ENCODE results near the gene PCDHA13. TPM values are rescaled to one million over a fixed set of nuclear protein-coding genes. Genes with fewer than 3 reads are reported as not detected.
"Not testable (repeated sequence)": the region's sequence is repeated elsewhere in the genome, so short reads cannot be mapped to it uniquely, and the experiment has no call there.

The PCDHA13 gene
- total RNA-seq, 1 donor from 2014 or later = not detected

- H3K9me3 ChIP-seq (replicated peaks) = peaks cover 53% of the 10 kb centered on the region
- no peak for TF ChIP-seq CTCF (IDR thresholded peaks at IDR 0.05; ENCODE audit: borderline replicate concordance)
- H3K27ac ChIP-seq (replicated peaks) = no peak within 1 kb of the TSS
- DNase-seq = no peak
- H3K4me3 ChIP-seq = no peak within 1 kb of the TSS
- no peaks in the 10 kb centered on the region for H3K4me1 ChIP-seq
- H3K36me3 ChIP-seq = no peaks in the 10 kb centered on the region
- intact Hi-C loops (cut with micrococcal nuclease) = no loop called here
- H3K27me3 ChIP-seq (ENCODE audit: low read depth) = peaks cover 57% of the 10 kb centered on the region
These were observed 40.7 kb upstream of the PCDHA13 start, which contains the start of gene PCDHA8 for GRCh38 chr5:140840978-140841962. Gene PCDHA8 (plus strand): TSS chr5:140841187. CDS start chr5:140841322, 135 bp downstream.

GRCh38 chr5:140842798-140843733, 38.9 kb upstream of the PCDHA13 start:
- TF ChIP-seq CTCF (IDR thresholded peaks at IDR 0.05; ENCODE audit: borderline replicate concordance) = no peak
- Histone ChIP-seq H3K36me3 (no peaks in the 10 kb centered on the region), H3K27ac (replicated peaks) (no peak overlapping the region), H3K27me3 (ENCODE audit: low read depth) (peaks cover 62% of the 10 kb centered on the region), H3K4me1 (no peaks in the 10 kb centered on the region), H3K9me3 (replicated peaks) (peaks cover 52% of the 10 kb centered on the region), H3K4me3 (no peak overlapping the region)
- DNase-seq = no peak
- intact Hi-C loops (cut with micrococcal nuclease) = no loop called here

DNA sequence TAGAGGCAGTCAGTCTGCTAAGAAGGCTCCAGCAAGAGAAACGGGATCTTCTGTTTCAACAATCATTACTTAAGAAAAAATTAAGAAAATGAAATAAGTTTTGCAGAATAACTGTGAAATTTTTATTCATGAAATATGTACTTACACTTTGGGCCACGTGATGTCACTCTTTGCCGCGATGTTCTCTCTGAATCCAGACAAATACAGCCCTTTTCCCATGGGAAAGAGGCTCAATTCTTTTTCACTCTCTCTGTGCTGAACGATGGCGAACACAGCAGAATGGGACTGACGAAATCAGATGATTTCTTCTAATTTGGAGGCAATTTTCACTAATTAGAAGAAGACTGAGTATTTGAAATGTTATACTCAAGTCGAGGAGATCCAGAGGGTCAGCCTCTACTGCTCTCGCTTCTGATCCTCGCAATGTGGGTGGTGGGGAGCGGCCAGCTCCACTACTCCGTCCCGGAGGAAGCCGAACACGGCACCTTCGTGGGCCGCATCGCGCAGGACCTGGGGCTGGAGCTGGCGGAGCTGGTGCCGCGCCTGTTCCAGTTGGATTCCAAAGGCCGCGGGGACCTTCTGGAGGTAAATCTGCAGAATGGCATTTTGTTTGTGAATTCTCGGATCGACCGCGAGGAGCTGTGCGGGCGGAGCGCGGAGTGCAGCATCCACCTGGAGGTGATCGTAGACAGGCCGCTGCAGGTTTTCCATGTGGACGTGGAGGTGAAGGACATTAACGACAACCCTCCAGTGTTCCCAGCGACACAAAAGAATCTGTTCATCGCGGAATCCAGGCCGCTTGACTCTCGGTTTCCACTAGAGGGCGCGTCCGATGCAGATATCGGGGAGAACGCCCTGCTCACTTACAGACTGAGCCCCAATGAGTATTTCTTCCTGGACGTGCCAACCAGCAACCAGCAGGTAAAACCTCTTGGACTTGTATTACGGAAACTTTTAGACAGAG, 33.5 kb upstream of the PCDHA13 start, which contains the start of gene PCDHA9:
TSS of gene PCDHA9 (plus strand) at position 244 of the 964 bp plus-strand sequence. CDS start at position 358, 114 bp downstream.
- Histone ChIP-seq H3K27me3 (ENCODE audit: low read depth) (peaks cover 67% of the 10 kb centered on the region), H3K9me3 (replicated peaks) (peaks cover 47% of the 10 kb centered on the region)
- H3K36me3 ChIP-seq; DNase-seq; H3K27ac ChIP-seq (replicated peaks); intact Hi-C loops (cut with micrococcal nuclease); H3K4me1 ChIP-seq; H3K4me3 ChIP-seq: not testable (repeated sequence)

DNA sequence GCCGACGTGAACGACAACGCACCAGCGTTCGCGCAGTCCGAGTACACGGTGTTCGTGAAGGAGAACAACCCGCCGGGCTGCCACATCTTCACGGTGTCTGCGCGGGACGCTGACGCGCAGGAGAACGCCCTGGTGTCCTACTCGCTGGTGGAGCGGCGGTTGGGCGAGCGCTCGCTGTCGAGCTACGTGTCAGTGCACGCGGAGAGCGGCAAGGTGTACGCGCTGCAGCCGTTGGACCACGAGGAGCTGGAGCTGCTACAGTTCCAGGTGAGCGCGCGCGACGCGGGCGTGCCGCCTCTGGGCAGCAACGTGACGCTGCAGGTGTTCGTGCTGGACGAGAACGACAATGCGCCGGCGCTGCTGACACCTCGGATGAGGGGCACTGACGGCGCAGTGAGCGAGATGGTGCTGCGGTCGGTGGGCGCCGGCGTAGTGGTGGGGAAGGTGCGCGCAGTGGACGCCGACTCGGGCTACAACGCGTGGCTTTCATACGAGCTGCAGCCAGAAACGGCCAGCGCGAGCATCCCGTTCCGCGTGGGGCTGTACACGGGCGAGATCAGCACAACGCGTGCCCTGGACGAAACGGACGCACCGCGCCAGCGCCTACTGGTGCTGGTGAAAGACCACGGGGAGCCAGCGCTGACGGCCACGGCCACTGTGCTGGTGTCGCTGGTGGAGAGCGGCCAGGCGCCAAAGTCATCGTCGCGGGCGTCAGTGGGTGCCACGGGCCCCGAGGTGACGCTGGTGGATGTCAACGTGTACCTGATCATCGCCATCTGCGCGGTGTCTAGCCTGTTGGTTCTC, 31.9 kb upstream of the PCDHA13 start:
- intact Hi-C loops (cut with micrococcal nuclease); H3K4me3 ChIP-seq; DNase-seq; H3K4me1 ChIP-seq; H3K36me3 ChIP-seq; H3K27ac ChIP-seq (replicated peaks): not testable (repeated sequence)
- Histone ChIP-seq H3K9me3 (replicated peaks) (peaks cover 38% of the 10 kb centered on the region), H3K27me3 (ENCODE audit: low read depth) (peaks cover 70% of the 10 kb centered on the region)

DNA sequence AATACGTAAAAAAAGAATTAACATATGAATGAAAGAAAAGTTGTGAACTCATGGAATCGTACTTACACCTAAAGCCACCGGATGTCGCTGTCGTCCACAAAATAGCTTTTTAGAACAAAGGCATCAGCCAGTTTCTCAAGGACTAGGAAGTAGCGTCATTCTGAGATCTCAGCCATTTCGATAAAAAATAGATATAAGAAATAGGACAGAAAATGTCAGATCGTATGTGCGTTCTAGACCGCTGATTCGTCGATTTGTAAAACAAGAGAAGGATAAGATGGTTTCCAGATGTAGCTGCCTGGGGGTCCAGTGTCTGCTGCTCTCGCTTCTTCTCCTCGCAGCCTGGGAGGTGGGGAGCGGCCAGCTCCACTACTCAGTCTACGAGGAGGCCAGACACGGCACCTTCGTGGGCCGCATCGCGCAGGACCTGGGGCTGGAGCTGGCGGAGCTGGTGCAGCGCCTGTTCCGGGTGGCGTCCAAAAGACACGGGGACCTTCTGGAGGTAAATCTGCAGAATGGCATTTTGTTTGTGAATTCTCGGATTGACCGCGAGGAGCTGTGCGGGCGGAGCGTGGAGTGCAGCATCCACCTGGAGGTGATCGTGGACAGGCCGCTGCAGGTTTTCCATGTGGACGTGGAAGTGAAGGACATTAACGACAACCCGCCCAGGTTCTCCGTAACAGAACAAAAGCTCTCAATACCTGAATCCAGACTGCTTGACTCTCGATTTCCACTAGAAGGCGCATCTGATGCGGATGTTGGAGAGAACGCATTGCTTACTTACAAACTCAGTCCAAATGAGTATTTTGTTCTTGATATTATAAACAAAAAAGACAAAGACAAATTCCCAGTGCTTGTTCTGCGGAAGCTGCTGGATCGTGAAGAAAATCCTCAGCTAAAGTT, 25.9 kb upstream of the PCDHA13 start, which contains the start of gene PCDHA10:
TSS of gene PCDHA10 (plus strand) at position 126 of the 903 bp plus-strand sequence. CDS start at position 278, 152 bp downstream.
- Histone ChIP-seq H3K9me3 (replicated peaks) (peaks cover 63% of the 10 kb centered on the region), H3K4me1 (no peaks in the 10 kb centered on the region), H3K27me3 (ENCODE audit: low read depth) (peaks cover 73% of the 10 kb centered on the region), H3K4me3 (peak within 1 kb of the TSS; percentile 34), H3K27ac (replicated peaks) (no peak within 1 kb of the TSS), H3K36me3 (no peaks in the 10 kb centered on the region)
- DNase-seq = no peak
- intact Hi-C loops (cut with micrococcal nuclease) = no loop called here
- TF ChIP-seq CTCF (IDR thresholded peaks at IDR 0.05; ENCODE audit: borderline replicate concordance) = peak; percentile 24
